Non-pigmented ciliary epithelial cell (primary cell): Measurements from ENCODE around the gene TMEM201.

Experiments
- DNase-seq: peaks from one replicate; pipeline ENCODE4 v3.0.0-alpha.2; 2010; ENCODE audit warnings: low read depth

The TMEM201 gene

DNA sequence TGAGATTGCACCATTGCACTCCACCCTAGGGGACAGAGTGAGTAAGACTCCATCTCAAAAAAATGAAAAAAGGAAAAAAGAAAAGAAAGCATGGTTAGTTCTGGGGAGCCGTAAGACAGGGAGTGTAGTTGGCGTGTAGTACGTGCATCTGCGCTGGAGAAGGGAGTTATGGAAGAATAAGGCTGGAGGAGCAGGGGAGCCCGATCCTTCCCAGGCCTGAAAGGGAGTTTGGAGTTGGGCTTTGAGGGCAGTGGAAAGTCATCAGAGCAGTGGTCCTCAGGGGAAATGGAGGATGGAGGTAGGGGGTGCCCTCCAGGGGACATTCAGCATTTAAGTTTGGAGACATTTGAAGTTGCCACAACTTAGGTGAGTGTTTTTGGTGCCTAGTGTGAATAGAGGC is 11.3 kb upstream of the TMEM201 start:
- no peak for DNase-seq

DNA sequence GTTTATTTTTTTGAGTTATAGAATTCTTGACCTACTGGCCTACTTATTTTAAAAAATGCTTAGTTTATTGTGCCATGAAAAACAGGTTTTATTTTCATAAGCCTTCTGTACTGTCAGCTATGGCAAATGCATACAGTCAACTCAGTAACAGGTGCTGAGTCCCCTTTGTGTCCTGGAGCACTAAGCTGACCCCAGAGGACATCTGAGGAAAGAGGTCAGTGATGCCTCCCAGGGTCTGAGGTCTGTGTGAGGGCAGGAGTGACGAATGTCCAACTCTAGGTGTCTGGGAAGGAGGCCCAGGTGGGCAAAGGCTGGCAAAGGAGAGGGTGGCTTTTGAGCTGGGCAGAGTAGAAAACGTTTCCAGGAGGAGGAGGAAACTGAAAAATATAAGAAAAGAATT is 7.8 kb upstream of the TMEM201 start:
- DNase-seq = no peak

DNA sequence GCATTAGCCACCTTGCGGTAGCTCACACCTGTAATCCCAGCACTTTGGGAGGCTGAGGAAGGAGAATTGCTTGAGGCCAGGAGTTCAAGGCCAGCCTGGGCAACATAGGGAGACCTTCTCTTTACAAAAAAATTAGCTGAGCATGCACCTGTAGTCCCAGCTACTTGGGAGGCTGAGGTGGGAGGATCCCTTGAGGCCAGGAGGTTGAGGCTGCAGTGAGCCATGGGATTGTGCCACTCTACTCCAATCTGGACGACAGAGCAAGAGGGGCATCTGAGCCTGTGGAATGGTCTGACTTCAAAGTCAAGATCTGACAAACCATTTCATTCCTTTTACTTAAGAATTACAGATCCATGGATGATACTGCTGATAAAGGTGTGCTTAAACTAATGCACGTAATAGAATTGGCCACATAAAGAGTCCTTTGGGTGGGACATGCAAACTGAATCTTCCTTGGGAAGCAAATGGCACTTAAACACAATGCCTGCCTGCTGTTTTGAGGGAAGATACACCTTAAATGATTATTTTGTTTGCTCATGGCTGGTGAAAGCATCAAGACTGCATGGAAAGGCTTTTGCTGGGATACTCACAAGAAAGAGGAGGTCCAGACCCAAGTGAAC is 2.5 kb upstream of the TMEM201 start:
- no peak for DNase-seq

DNA sequence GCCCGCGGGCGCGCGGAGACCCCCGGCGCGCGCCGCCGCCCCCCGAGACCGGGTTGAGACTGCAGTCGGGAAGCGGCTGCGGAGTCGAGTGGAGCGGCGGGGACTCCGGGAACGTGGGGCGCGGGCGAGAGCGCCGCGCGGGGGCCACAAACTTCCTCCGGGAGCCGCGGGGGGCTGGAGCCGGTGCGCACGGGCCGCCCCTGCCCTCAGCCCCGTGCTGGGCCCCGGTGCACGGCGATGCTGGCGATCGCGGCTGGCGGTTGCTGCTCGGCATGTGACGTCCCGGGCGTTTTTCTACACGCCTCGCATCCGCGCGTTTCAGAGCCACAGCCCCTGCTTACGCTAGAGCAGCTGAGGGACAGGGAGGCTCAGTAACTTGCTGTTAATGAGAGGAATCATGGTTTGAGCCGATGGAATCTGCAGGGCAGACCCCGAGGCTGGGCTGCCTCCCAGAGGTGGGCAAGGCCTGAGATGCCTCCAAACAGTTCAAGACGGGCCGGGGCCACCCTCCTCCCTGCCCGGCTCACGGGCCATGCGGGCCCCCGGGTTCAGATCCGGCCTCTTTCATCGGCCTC is 520 bp downstream of the TMEM201 start:
- no peak for DNase-seq

DNA sequence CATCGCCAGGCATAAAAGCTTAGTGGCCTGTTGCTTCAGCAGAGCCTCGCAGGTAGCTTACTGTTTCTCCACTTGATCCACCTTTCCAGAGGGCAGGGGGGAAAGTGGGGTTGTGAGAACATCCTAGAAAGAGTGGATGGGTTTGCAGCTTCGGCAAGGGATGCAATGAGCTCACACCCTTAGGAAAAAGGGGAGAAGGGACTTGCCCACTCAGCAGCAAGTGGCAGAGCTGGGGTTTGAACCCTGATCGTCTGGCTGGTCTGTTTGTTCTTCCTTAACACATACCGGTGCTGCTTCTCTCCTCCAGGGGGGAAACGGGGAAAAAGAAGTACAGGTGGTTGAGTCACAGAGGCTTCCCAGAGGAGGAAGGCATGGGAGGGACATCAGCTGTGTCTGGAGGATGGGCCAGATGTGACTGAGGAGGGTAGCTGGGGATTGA is 1.0 kb downstream of the TMEM201 start:
- DNase-seq = no peak

DNA sequence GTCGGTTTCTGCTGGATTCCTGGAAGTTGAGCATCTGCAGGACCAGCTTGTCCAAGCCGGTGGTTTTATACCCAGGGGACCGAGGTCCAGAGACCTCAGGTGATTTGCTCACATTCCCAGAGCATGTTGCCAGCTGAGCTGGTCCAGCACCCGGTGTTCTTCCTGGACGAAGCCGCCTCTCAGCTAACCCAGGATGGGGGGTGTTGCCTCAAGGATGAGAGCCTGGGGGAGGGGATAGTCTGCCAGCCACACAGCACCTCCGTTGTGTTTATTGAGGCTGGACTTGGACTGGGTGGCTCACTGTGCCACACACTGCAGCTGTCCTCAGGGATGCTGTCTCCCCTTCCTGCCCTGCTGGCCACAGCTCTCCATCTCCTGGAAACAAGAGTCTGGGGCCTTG is 1.5 kb downstream of the TMEM201 start:
- no peak for DNase-seq

DNA sequence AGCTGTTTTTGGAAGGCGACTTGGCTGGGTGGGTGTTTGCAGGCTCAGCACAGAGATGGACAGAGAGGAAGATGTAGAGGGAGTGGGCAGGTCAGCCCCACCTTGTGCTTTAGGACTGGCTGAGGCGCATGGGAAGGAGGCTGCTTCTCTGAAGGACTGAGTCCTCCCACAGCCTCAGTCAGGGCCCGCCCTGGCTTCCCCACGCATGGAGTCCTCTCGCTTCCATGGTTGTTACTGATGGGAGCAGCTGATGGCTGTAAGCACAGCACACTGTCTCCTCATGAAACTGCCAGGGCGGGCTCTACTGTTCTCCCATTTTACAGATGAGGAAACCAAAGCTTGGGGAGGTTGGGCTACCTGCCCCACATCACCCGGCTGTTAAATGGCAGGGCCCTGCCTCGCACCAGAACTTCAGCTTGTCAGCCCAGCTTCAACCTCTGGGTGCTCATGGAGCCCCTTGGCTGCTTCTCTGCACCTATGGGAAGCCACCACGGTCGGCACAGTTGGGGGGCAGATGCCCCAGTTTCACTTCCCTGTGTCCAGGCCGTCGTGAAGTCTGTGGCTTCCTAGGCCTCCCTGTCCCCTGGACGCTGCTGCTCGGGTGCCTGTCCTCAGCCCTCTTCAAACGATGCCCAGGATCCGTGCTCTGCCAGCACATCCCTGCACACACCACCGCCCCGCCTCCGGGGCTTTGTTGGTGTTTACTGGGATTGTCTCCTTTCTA is 2.4 kb downstream of the TMEM201 start:
- no peak for DNase-seq

DNA sequence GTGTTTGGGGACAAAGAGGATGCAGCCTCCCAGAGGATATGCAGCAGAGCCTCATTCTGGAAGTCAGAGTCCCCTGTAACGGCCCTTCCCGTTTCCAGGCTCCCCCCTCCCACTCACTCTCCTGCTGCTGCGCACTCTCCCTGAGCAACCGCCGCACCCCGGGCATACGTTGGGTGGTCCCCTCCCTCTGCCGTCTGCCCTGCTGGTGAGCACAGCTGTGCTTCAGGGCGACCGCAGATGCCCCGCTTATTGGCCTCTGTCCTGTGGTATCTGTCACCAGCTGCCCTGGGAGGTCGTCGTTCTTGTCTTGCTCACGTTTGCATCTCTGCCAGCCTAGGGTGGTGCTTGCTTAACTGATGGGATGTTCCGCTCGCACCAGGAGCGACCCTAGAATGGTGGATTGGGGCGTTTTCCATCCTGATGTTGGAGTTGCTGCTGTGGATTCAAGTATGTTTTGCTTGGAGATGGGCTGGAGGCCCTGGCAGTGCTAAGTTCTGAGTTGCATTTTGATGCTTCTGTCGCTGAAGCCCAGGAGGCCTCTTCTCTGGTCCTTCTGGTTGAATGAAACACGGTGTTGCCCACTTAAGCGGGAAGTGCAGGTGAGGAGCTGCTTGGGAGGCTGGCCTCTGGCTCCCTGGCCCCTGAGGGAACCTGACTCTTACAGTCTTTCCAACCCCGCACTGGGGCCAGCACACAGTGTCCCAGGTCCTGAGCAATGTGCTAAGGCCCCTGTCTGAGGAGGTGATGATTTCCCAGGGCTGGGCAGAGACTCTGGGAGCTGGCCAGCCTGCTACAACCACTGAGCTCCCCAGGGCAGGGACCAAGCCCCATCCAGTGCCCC is 3.2 kb downstream of the TMEM201 start:
- no peak for DNase-seq

DNA sequence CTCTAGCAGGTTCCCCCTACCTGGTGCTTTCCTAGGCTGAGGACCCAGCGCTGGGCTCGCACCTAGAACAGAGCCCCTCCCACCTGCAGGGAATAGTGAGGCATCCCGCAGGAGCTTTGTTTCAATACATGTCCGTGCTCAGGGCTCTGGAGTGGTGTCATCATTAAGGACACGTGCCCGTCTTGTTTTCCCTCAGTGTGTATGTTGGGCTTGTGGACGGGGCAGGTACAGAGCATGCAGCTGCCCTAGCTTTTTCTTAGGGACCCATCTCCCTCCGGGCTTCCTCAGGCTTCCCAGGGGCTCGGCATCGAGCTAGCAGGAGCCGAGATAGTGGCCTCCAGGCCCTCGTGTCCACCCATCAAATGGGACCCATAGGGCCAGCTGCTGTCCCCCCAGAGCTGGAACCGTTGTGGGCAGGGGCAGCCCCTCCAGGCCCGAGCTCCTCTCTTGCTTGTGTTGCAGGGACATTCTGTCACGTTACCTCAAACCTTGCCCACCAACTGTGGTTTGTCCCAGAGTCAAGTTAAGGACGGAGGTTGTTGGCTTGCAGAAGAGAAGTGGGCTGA is 3.9 kb downstream of the TMEM201 start:
- no peak for DNase-seq

DNA sequence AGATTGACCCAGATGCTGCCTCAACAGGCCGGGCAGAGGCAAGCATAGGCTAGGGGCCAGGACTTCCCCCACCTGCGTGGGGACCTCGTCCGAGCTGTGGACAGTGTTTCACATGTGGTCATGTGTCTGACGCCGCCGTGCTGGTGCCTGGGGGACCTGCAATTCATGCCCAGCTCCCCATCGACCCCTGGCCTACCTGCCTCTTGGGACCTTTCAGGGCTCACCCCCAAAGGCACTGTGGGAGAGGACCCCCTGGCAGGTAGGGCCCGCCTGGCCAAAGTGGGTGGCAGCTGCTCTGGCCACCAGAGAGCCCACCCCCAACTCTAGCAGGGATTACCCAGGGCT is 4.4 kb downstream of the TMEM201 start:
- DNase-seq = no peak

DNA sequence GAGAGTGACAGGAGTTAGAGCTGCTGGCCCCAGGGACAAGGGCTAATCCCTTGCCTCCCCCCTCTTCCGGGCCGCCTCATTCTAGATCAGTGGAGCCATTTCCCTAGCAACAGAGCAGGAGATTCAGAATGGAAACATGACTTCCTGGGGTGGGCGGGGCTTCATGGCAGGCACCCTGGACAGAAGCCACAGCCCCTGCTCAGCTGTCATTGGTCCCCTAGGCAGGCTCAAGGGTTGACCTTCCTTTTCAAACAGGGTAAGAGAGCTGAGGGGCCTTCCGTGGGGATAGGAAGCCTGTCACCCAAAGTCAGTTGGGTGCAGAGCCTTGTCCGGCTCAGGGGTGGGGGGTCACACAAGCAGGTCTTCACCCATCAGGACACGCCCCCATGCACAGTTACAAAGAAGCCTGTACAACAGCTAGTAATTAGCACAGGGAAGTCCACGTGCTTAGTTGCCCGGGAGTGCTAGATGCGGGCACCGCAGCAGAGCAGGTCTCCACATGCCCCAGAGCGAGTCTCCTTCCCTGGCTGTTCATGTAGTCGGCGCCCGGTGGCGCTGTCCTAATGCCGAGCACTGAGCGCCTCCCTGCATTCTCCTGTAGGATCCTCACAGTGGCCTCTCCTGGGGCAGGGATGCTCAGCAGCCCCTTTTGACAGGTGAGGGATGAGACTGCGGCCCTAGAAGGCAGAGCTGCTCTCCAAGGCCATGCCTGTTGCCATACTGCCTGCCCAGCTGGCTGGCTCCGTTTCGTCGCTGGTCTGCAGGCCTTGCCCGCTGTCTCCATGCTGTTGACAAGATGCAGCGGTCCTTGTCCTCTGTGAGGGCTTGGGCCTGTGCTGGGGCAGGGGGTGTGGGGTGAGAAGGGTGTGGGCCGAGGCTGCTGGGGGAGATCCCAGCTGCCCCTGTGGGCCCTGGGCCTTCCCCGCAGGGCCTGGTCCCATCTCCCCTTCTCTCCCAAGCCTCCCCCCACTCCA is 5.1 kb downstream of the TMEM201 start:
- DNase-seq = peak; percentile 31

DNA sequence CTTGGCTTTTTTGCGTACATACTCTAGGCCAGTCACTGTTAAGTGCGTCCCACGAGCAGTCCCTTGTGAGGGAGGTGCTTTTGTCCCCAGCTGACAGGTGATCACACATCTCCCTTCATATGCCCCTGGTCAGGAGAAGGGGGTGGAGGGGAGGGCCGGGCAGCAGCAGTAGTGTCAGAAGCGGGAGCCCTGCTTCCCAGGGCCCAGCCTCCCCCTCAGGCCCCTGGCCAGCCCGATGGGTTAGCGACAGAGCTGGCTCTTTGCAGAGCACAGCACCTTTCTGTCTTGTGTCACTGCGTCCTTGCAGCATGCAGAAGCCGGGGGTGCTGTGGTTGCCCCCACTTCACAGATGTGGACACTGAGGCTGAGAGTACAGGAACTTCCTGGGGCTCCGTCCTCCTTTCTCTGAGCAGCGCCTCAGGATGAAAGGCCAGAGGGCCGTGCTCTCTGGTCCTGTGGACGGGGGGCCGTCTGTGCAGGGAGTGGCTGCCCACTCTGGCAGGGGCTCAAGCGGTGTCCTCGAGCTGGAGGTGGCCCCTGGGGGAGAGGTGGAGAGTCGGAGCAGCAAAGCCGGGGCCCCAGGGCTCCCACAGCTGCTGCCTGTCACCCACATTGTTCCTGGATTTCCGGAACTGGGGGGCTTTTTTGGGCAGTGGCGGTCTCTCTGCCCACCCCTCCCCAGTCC is 5.9 kb downstream of the TMEM201 start:
- no peak for DNase-seq

DNA sequence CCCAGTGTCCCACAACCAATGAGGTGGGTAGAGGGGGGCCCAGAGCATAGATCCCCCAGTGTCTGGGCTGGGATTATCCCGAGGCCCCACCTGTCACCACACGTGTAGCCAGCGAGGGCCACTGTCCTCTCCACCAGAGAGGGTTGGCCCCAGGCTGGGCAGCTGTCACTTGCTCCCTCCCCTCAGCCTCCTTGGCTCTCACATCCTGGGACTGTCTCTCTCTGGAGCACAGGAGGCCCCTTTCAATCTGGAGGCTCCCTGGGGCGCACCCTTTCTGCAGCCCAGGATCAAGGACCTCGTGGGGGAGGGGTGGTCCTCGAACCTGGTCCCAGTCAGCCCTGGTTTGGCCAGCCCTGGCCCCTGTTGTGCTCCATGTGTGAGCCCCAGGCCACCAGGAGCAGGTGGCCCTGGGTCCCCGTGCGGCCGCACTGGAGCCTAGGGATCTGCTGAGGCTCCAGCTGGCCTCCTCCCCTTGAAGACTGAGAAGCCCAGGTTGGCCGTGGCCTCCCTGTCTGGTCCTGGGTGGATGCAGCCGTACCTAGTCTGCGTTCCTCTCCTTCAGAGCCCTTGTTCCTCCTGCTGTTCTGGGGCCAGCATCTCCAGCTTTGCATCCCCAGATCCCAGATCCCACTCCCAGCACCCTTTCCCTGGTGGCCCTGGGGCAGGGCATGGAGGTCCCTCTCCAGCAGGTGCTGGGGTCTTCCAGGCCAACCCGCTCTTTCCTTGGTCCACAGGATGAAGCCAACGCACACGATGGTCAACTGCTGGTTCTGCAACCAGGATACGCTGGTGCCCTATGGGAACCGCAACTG is 6.7 kb downstream of the TMEM201 start:
- DNase-seq = no peak

DNA sequence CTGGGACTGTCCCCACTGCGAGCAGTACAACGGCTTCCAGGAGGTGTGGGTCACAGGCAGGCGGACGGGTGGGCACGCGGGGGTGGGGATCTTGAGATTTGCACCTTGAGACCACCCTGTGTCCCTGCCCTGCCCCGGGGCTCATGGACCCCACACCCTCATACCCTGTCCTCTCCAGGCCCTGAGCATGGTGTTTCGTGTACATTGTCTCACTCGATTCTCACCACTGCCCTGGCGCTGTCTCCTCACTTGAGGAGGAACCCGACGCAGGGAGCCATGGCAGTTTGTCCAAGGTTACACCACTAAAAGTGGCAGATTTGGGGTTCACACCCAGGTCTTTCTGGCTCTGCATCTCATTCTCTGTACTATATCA is 7.2 kb downstream of the TMEM201 start:
- no peak for DNase-seq

DNA sequence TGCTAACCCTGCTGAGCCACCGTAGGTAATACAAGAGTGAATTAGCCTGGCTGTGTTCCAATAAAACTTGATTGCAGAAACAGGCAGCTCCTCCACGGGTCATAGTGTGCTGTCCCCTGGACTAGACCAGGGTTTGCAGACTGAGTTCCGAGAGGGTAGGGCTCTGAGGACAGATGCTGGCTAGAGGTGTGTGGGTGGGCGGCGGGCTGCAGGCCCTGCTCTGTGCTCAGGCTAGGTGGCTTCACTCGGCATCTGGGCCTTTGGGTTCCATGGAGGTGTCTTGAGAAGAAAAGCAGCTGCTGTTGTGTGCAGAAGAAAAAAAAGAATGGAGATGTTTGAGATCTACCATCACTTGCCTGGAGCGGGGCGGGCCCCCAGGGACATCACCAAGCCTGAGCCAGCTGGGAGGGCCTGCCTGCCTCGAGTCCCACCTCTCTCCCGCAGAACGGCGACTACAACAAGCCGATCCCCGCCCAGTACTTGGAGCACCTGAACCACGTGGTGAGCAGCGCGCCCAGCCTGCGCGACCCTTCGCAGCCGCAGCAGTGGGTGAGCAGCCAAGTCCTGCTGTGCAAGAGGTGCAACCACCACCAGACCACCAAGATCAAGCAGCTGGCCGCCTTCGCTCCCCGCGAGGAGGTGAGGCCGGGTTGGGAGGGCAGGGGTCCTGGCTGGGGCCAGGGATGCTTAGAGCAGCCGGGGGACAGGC is 7.9 kb downstream of the TMEM201 start:
- DNase-seq = no peak

DNA sequence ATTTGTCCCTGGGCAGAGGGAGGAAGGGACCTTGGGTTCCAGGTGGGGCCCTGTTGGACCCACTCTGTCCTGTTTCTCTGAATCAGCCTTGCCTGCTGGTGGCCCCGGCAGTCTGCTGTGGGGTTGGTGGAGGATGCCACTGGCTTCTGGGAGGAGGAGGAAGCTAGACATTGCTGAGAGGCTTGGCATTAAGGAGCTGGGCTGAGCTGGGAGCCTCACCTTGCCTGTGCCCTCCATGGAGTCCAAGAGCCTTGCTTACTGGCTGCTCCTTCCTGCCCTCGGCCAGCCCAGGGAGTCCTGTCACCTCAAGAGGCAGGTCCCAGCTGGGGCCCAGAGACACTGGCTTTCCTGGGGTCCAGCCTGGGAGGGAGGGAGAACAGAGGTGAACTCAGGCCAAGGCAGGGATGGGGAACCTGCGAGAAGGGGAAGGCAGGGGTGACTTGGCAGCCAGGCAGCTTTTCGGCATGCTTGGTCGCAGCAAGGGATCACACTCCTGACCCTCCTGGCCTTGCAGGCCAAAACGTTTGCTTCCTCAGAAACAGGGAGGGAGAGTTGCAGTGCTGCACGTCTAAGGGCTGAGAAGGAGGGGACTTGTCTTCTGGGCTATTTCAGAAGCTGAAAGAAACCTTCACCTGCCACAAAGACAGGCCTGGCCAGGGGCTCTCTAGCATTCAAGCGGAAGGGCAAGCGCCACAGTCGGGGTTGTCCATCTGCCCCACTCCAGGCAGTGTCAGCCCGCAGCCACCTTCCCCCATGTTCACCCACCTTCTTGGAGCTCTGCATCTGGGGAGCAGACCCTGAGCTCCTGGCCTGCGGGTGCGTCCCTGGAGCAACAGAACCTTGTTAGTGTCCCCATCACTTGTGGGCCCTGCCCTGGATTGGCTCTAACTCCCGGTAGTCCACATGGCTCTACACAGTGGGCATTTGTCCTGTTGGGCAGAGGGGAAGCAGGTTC is 8.9 kb downstream of the TMEM201 start:
- no peak for DNase-seq

DNA sequence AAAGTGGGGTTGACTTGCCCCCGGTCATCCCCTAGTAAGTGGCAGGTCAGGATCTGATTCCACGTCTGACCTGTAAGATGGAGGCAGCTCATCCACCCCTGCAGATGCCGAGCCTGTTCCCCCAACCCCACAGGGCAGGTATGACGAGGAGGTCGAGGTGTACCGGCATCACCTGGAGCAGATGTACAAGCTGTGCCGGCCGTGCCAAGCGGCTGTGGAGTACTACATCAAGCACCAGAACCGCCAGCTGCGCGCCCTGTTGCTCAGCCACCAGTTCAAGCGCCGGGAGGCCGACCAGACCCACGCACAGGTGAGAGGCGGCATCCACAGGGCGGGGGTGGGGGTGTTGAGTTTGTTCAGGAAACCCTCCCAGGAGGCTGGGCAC is 9.6 kb downstream of the TMEM201 start:
- DNase-seq = no peak

DNA sequence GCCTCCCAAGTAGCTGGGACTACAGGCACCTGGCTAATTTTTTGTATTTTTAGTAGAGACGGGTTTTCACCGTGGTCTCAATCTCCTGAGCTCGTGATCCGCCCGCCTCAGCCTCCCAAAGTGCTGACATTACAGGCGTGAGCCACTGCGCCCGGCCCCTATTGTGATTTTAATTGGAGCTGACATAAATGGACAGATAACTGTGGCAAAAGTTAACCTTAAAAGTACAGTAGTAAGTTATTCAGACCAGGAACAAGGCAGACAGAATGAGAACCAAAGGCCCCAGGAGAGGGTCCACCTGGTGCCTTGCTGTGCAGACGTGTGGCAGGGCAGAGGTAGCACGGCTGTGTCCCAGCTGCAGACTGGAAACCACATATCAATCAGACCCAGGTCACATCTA is 11.0 kb downstream of the TMEM201 start:
- DNase-seq = no peak
